Measurements from ENCODE around the gene KCNQ5.

KCNQ5 gene

GRCh38 chr6:72699159-72699558 lies 77.3 kb downstream of the KCNQ5 start:
- H3K4me3 ChIP-seq (ENCODE audit: low read length) = no peak overlapping the region
- peak; percentile 14 for DNase-seq (ENCODE audit: low read depth)
- no peak for TF ChIP-seq CTCF (IDR thresholded peaks at IDR 0.05; ENCODE audit: insufficient read depth, low read depth, low read length, missing control alignments)

- H3K4me3 ChIP-seq (ENCODE audit: low read length) = no peak overlapping the region
- no peak for TF ChIP-seq CTCF (IDR thresholded peaks at IDR 0.05; ENCODE audit: insufficient read depth, low read depth, low read length, missing control alignments)
- DNase-seq (ENCODE audit: low read depth) = no peak
Observed at GRCh38 chr6:72702421-72702820, 80.6 kb downstream of the KCNQ5 start.

- no peak overlapping the region for H3K4me3 ChIP-seq (ENCODE audit: low read length)
- no peak for TF ChIP-seq CTCF (IDR thresholded peaks at IDR 0.05; ENCODE audit: insufficient read depth, low read depth, low read length, missing control alignments)
- no peak for DNase-seq (ENCODE audit: low read depth)
Observed at GRCh38 chr6:72703093-72703492, 81.2 kb downstream of the KCNQ5 start.

GRCh38 chr6:72704979-72705378 lies 83.1 kb downstream of the KCNQ5 start:
- peak; percentile 27 for DNase-seq (ENCODE audit: low read depth)
- peak; percentile 35 for TF ChIP-seq CTCF (IDR thresholded peaks at IDR 0.05; ENCODE audit: insufficient read depth, low read depth, low read length, missing control alignments)
- H3K4me3 ChIP-seq (ENCODE audit: low read length) = no peak overlapping the region

- no peak overlapping the region for H3K4me3 ChIP-seq (ENCODE audit: low read length)
- no peak for DNase-seq (ENCODE audit: low read depth)
- no peak for TF ChIP-seq CTCF (IDR thresholded peaks at IDR 0.05; ENCODE audit: insufficient read depth, low read depth, low read length, missing control alignments)
Observed at GRCh38 chr6:72709431-72709830, 87.6 kb downstream of the KCNQ5 start.

- no peak for TF ChIP-seq CTCF (IDR thresholded peaks at IDR 0.05; ENCODE audit: insufficient read depth, low read depth, low read length, missing control alignments)
- no peak for DNase-seq (ENCODE audit: low read depth)
- H3K4me3 ChIP-seq (ENCODE audit: low read length) = no peak overlapping the region
Observed at GRCh38 chr6:72711731-72712130, 89.9 kb downstream of the KCNQ5 start.

GRCh38 chr6:72712910-72713309 lies 91.0 kb downstream of the KCNQ5 start:
- TF ChIP-seq CTCF (IDR thresholded peaks at IDR 0.05; ENCODE audit: insufficient read depth, low read depth, low read length, missing control alignments) = no peak
- DNase-seq (ENCODE audit: low read depth) = no peak
- no peak overlapping the region for H3K4me3 ChIP-seq (ENCODE audit: low read length)

Data from epithelial cell of esophagus (primary cell).